GM12878 (cell line): ENCODE data around the gene PIGQ. TPM values are rescaled to one million over a fixed set of nuclear protein-coding genes. Genes with fewer than 3 reads are reported as not detected.
A peak's percentile ranks its signal among the peaks of the same experiment; 100 is the strongest.

Experiments
- ATF2 ChIP-seq: IDR thresholded peaks from 2 replicates; pipeline ENCODE4 v1.6.1; 2012; ENCODE audit warnings: low read length, inconsistent platforms
- BMI1 ChIP-seq: fragments of 450-650 bp; IDR thresholded peaks from 2 replicates; pipeline ENCODE4 v1.6.1; 2016; ENCODE audit warnings: mild to moderate bottlenecking, moderate library complexity, borderline replicate concordance
- CBFB ChIP-seq: IDR thresholded peaks from 2 replicates; pipeline ENCODE4 v1.6.1; 2016; ENCODE audit warnings: antibody characterized with exemption, low read depth
- DPF2 ChIP-seq: fragments of 450-650 bp; IDR thresholded peaks from 2 replicates; pipeline ENCODE4 v1.6.1; 2017; ENCODE audit warnings: mild to moderate bottlenecking
- HCFC1 ChIP-seq: fragments of 150-350 bp; IDR thresholded peaks from 2 replicates; pipeline ENCODE4 v1.6.1; 2014; ENCODE audit warnings: low read length
- IRF4 ChIP-seq: IDR thresholded peaks from 2 replicates; pipeline ENCODE4 v1.6.1; 2011; ENCODE audit warnings: low read depth, low read length
- IRF5 ChIP-seq: fragments of 450-650 bp; IDR thresholded peaks from 2 replicates; pipeline ENCODE4 v1.6.1; 2017; ENCODE audit warnings: borderline replicate concordance
- KDM1A ChIP-seq: fragments of 200-600 bp; sonication (generic); IDR thresholded peaks from 2 replicates; pipeline ENCODE4 v1.6.1; 2016; ENCODE audit warnings: borderline replicate concordance
- KLF5 ChIP-seq: fragments of 450-650 bp; IDR thresholded peaks from 2 replicates; pipeline ENCODE4 v1.6.1; 2014; ENCODE audit warnings: mild to moderate bottlenecking; ENCODE audit not compliant: partially characterized antibody
- MEF2B ChIP-seq: fragments of 450-650 bp; IDR thresholded peaks from 2 replicates; pipeline ENCODE4 v1.6.1; 2018; ENCODE audit warnings: mild to moderate bottlenecking, moderate library complexity; ENCODE audit not compliant: partially characterized antibody, poor library complexity, severe bottlenecking
- MLLT1 ChIP-seq: fragments of 450-650 bp; IDR thresholded peaks from 2 replicates; pipeline ENCODE4 v1.6.1; 2016; ENCODE audit warnings: mild to moderate bottlenecking
- MYB ChIP-seq: fragments of 150-350 bp; IDR thresholded peaks from 2 replicates; pipeline ENCODE4 v1.6.1; 2014; ENCODE audit warnings: mild to moderate bottlenecking, low read depth, low read length, borderline replicate concordance
- SMC3 ChIP-seq: IDR thresholded peaks from 2 replicates; pipeline ENCODE4 v1.6.1; 2011; ENCODE audit warnings: low read length, improper control_type of control experiment, borderline replicate concordance
- SPI1 ChIP-seq: IDR thresholded peaks from 2 replicates; pipeline ENCODE4 v1.6.1; 2011; ENCODE audit warnings: low read depth, mild to moderate bottlenecking, low read length, moderate library complexity, borderline replicate concordance; ENCODE audit not compliant: insufficient read depth
- TCF12 ChIP-seq: IDR thresholded peaks from 2 replicates; pipeline ENCODE4 v1.6.1; 2011; ENCODE audit warnings: low read depth, mild to moderate bottlenecking, low read length
- USF2 ChIP-seq: IDR thresholded peaks from 2 replicates; pipeline ENCODE4 v1.6.1; 2011; ENCODE audit warnings: low read depth, low read length, improper control_type of control experiment, borderline replicate concordance
- YBX1 ChIP-seq: fragments of 450-650 bp; IDR thresholded peaks from 2 replicates; pipeline ENCODE4 v1.6.1; 2016; ENCODE audit warnings: antibody characterized with exemption
- ZNF207 ChIP-seq: fragments of 450-650 bp; IDR thresholded peaks from 2 replicates; pipeline ENCODE4 v1.6.1; 2014; ENCODE audit warnings: antibody characterized with exemption, mild to moderate bottlenecking, borderline replicate concordance
- ZNF622 ChIP-seq: fragments of 450-650 bp; IDR thresholded peaks from 2 replicates; pipeline ENCODE4 v1.6.1; 2017; ENCODE audit warnings: mild to moderate bottlenecking, inconsistent platforms
- polyA plus RNA-seq, 11 experiments: library from polyadenylated mRNA; depleted of rRNA in 4 of 11; unstranded in 6 of 11; stranded (reverse) in 5 of 11; fragments of >200 nt; fragmentation: Nextera tagmentation in 4 of 11; fragmentation: Illumina TruSeq in 1 of 11; extraction: Ambion mirVana in 4 of 11; extraction: Trizol in 1 of 11; gene quantifications; 1 replicate in 1 of 11; 2 replicates in 10 of 11; pipeline versions ENCODE4 v1.2.1 to v1.2.3, GENCODE V29; 2011 to 2016; ENCODE audit warnings: inconsistent platforms in 2 of 11, missing spikeins in 2 of 11, low read depth in 1 of 11
- total RNA-seq, 4 experiments: library from RNA; depleted of rRNA in 3 of 4; stranded (reverse); fragments of >200 nt in 3 of 4; fragmentation: Illumina TruSeq in 1 of 4; extraction: Trizol in 1 of 4; gene quantifications; 2 replicates each; pipeline versions ENCODE4 v1.2.1 to v1.2.3, GENCODE V29; 2013 to 2021

The PIGQ gene
- total and polyA plus RNA-seq, 10 of the 15 experiments (the other 5 are each of a cell fraction or from before 2014, with no cell fraction given), result 1.8 to 31.3 (median 17.5) TPM; not detected in 1

- no peak for TF ChIP-seq MLLT1
- no peak for TF ChIP-seq ZNF622
- no peak for TF ChIP-seq HCFC1
- no peak for TF ChIP-seq MEF2B
- no peak for TF ChIP-seq MYB
- TF ChIP-seq USF2, result no peak
- TF ChIP-seq ZNF207, result no peak
- TF ChIP-seq TCF12, result peak; percentile 81; the same call in 1 of the 2 replicates
- no peak for TF ChIP-seq CBFB
- TF ChIP-seq YBX1, result no peak
- TF ChIP-seq SPI1, result peak; percentile 63
- 0 out of 2 replicates have a peak, but pooled peaks have one; percentile 4 for TF ChIP-seq SMC3
- no peak for TF ChIP-seq KDM1A
- no peak for TF ChIP-seq BMI1
- TF ChIP-seq IRF4, result no peak
- no peak for TF ChIP-seq KLF5
- no peak for TF ChIP-seq IRF5
- no peak for TF ChIP-seq ATF2
- 0 out of 2 replicates have a peak, but pooled peaks have one; percentile 18 for TF ChIP-seq DPF2
These were observed 3.0 kb upstream of the PIGQ start, which contains the start of gene NHLRC4 (continued) for GRCh38 chr16:566475-567372.
